ENCODE measurements around the gene EGLN3.

- no peak for TF ChIP-seq POLR2AphosphoS5 (IDR thresholded peaks at IDR 0.05)
- TF ChIP-seq CTCF (IDR thresholded peaks at IDR 0.05; ENCODE audit: poor library complexity, severe bottlenecking), result no peak
- TF ChIP-seq REST (IDR thresholded peaks at IDR 0.05; ENCODE audit: borderline replicate concordance), result no peak
- no peak for TF ChIP-seq SMC3 (conservative IDR thresholded peaks at IDR 0.05; ENCODE audit: poor library complexity)
These were observed 18.1 kb downstream of the EGLN3 start for GRCh38 chr14:33932576-33933345.

Data from neural cell (in vitro differentiated cells).